SU-DHL-6 (cell line): ENCODE measurements around the gene CBFA2T2.
A peak's percentile ranks its signal among the peaks of the same experiment; 100 is the strongest.

Experiments
- H2AFZ ChIP-seq: fragments of 200-600 bp; sonication (generic); 2 replicates; pipeline ENCODE4 v1.6.1; 2014; ENCODE audit warnings: low read depth, mild to moderate bottlenecking, moderate library complexity, mixed read lengths, antibody characterized with exemption, low read length; ENCODE audit not compliant: severe bottlenecking
- H3F3A ChIP-seq: fragments of 200-600 bp; shearing (Covaris generic); 2 replicates; pipeline ENCODE4 v1.6.0; 2016; ENCODE audit warnings: antibody characterized with exemption, mild to moderate bottlenecking; ENCODE audit not compliant: insufficient read depth
- H3K27ac ChIP-seq: fragments of 200-600 bp; sonication (generic); 2 replicates; pipeline ENCODE4 v1.5.1; 2016; ENCODE audit warnings: low read depth, mild to moderate bottlenecking, low read length, moderate library complexity, mixed read lengths
- H3K27me3 ChIP-seq: fragments of 200-600 bp; sonication (generic), shearing (Covaris generic); 2 replicates; pipeline ENCODE4 v1.6.0; 2014; ENCODE audit warnings: mild to moderate bottlenecking, low read length
- H3K36me3 ChIP-seq: fragments of 200-600 bp; sonication (generic); 2 replicates; pipeline ENCODE4 v1.6.1; 2014; ENCODE audit warnings: mild to moderate bottlenecking, low read length, mixed read lengths
- H3K4me2 ChIP-seq: fragments of 300-600, 200-600 bp; shearing (Covaris generic), sonication (generic); 2 replicates; pipeline ENCODE4 v1.6.0; 2014; ENCODE audit warnings: low read length, low read depth, mild to moderate bottlenecking; ENCODE audit not compliant: poor library complexity, severe bottlenecking
- H3K4me3 ChIP-seq: fragments of 200-600 bp; sonication (generic); 2 replicates; pipeline ENCODE4 v1.5.1; 2014; ENCODE audit warnings: antibody characterized with exemption, low read length, mild to moderate bottlenecking, mixed read lengths; ENCODE audit not compliant: insufficient read depth, poor library complexity, severe bottlenecking
- H3K79me2 ChIP-seq: fragments of 200-600 bp; sonication (generic); 2 replicates; pipeline ENCODE4 v1.6.1; 2014; ENCODE audit warnings: mild to moderate bottlenecking, low read length, moderate library complexity; ENCODE audit not compliant: insufficient read depth
- H3K9ac ChIP-seq: fragments of 200-600 bp; sonication (generic); 2 replicates; pipeline ENCODE4 v1.7.0; 2014; ENCODE audit warnings: mild to moderate bottlenecking, low read length
- H3K9me2 ChIP-seq: fragments of 200-600 bp; sonication (generic); replicated peaks from 2 replicates; pipeline ENCODE4 v1.6.1; 2014; ENCODE audit warnings: low read length; ENCODE audit not compliant: insufficient read depth
- H3K9me3 ChIP-seq: fragments of 200-600 bp; sonication (generic); 2 replicates; pipeline ENCODE4 v1.6.1; 2014; ENCODE audit warnings: low read length, mixed read lengths; ENCODE audit not compliant: insufficient read depth
- H4K20me1 ChIP-seq: fragments of 200-600 bp; sonication (generic); 2 replicates; pipeline ENCODE4 v1.6.1; 2014; ENCODE audit warnings: low read depth, mild to moderate bottlenecking, antibody characterized with exemption, low read length, moderate library complexity, mixed read lengths
- CTCF ChIP-seq: fragments of 200-600 bp; sonication (generic); IDR thresholded peaks from one replicate; pipeline ENCODE4 v1.5.1; 2017; ENCODE audit warnings: antibody characterized with exemption, mild to moderate bottlenecking, low read length, moderate library complexity; ENCODE audit not compliant: insufficient read depth, poor library complexity, severe bottlenecking
- EZH2phosphoT487 ChIP-seq: fragments of 200-600 bp; sonication (generic), shearing (Covaris generic); conservative IDR thresholded peaks from 2 replicates; pipeline ENCODE4 v1.6.1; 2018; ENCODE audit warnings: mild to moderate bottlenecking, antibody characterized with exemption, low read length, moderate library complexity, mixed read lengths

The CBFA2T2 gene

GRCh38 chr20:33671573-33672288, 181.8 kb downstream of the CBFA2T2 start:
- H3K9ac ChIP-seq = peak overlapping the region; percentile 86
- H3K27ac ChIP-seq = peak overlapping the region; percentile 78

GRCh38 chr20:33672426-33673113, 182.7 kb downstream of the CBFA2T2 start:
- 0 out of 2 replicates have a peak, but pooled peaks cover 5% of the 10 kb centered on the region for H3K36me3 ChIP-seq
- H3K79me2 ChIP-seq = peaks cover 38% of the 10 kb centered on the region
- peak overlapping the region; percentile 99 for H3K4me2 ChIP-seq
- H3K9me2 ChIP-seq = no peaks in the 10 kb centered on the region
- no peak overlapping the region for H2AFZ ChIP-seq
- H3K9ac ChIP-seq = peak overlapping the region; percentile 86
- H3F3A ChIP-seq = peaks cover 44% of the 10 kb centered on the region
- no peaks in the 10 kb centered on the region for H3K27me3 ChIP-seq
- peak overlapping the region; percentile 93 for H3K4me3 ChIP-seq
- TF ChIP-seq CTCF (no peak), EZH2phosphoT487 (no peak)
- no peaks in the 10 kb centered on the region for H3K9me3 ChIP-seq
- no peaks in the 10 kb centered on the region for H4K20me1 ChIP-seq
- peak overlapping the region; percentile 78 for H3K27ac ChIP-seq

More at GRCh38 chr20:33671573-33672288, 181.8 kb downstream of the CBFA2T2 start:
- no peaks in the 10 kb centered on the region for H4K20me1 ChIP-seq
- no peaks in the 10 kb centered on the region for H3K27me3 ChIP-seq
- no peak overlapping the region for H2AFZ ChIP-seq
- peaks cover 38% of the 10 kb centered on the region for H3K79me2 ChIP-seq
- no peak for TF ChIP-seq EZH2phosphoT487
- no peak for TF ChIP-seq CTCF
- H3K9me2 ChIP-seq = no peaks in the 10 kb centered on the region
- H3K9me3 ChIP-seq = no peaks in the 10 kb centered on the region
- peaks cover 47% of the 10 kb centered on the region for H3F3A ChIP-seq
- 0 out of 2 replicates have a peak, but pooled peaks cover 3% of the 10 kb centered on the region for H3K36me3 ChIP-seq
- H3K4me3 ChIP-seq = no peak overlapping the region
- peak overlapping the region; percentile 99 for H3K4me2 ChIP-seq

GRCh38 chr20:33673114-33673409, 183.2 kb downstream of the CBFA2T2 start:
- Histone ChIP-seq H3K9me2 (no peaks in the 10 kb centered on the region), H3K4me3 (peak overlapping the region; percentile 93), H3K9ac (peak overlapping the region; percentile 86), H3K79me2 (peaks cover 37% of the 10 kb centered on the region), H3K27ac (peak overlapping the region; percentile 78), H3K9me3 (no peaks in the 10 kb centered on the region), H3K4me2 (peak overlapping the region; percentile 99), H2AFZ (no peak overlapping the region), H3K27me3 (no peaks in the 10 kb centered on the region), H3F3A (peaks cover 43% of the 10 kb centered on the region), H3K36me3 (0 out of 2 replicates have a peak, but pooled peaks cover 9% of the 10 kb centered on the region), H4K20me1 (no peaks in the 10 kb centered on the region)
- no peak for TF ChIP-seq CTCF
- TF ChIP-seq EZH2phosphoT487 = no peak
